DOHH2 (cell line): ENCODE results near the gene PATJ.

Source experiments
- H3F3A ChIP-seq: fragments of 200-600 bp; sonication (generic), shearing (Covaris generic); 2 replicates; pipeline ENCODE4 v1.6.0; 2016; ENCODE audit warnings: antibody characterized with exemption, mild to moderate bottlenecking; ENCODE audit not compliant: control insufficient read depth, insufficient read depth
- H3K27ac ChIP-seq: fragments of 200-600 bp; sonication (generic); 2 replicates; pipeline ENCODE4 v1.5.1; 2014; ENCODE audit warnings: low read depth, mild to moderate bottlenecking, low read length, moderate library complexity
- H3K27me3 ChIP-seq: fragments of 200-600 bp; sonication (generic); 2 replicates; pipeline ENCODE4 v1.6.1; 2014; ENCODE audit warnings: mild to moderate bottlenecking, low read length, mixed read lengths; ENCODE audit not compliant: control insufficient read depth
- H3K36me3 ChIP-seq: fragments of 200-600 bp; sonication (generic); 2 replicates; pipeline ENCODE4 v1.6.1; 2014; ENCODE audit warnings: mild to moderate bottlenecking, low read length, moderate library complexity, mixed read lengths; ENCODE audit not compliant: control insufficient read depth
- H3K4me1 ChIP-seq: fragments of 200-600 bp; sonication (generic); 2 replicates; pipeline ENCODE4 v1.6.1; 2014; ENCODE audit warnings: mild to moderate bottlenecking, low read length, mixed read lengths; ENCODE audit not compliant: control insufficient read depth
- H3K4me2 ChIP-seq: fragments of 200-600 bp; sonication (generic); 2 replicates; pipeline ENCODE4 v1.6.0; 2014; ENCODE audit warnings: mild to moderate bottlenecking, low read length, moderate library complexity
- H3K4me3 ChIP-seq: fragments of 200-600 bp; sonication (generic); 2 replicates; pipeline ENCODE4 v1.5.1; 2014; ENCODE audit warnings: mild to moderate bottlenecking, low read length, mixed read lengths
- H3K79me2 ChIP-seq: fragments of 200-600 bp; sonication (generic); 2 replicates; pipeline ENCODE4 v1.6.1; 2014; ENCODE audit warnings: mild to moderate bottlenecking, low read length, mixed read lengths; ENCODE audit not compliant: control insufficient read depth
- H3K9me2 ChIP-seq: fragments of 200-600 bp; sonication (generic); replicated peaks from 2 replicates; pipeline ENCODE4 v1.6.1; 2014; ENCODE audit warnings: mild to moderate bottlenecking, low read length, mixed read lengths; ENCODE audit not compliant: control insufficient read depth
- H3K9me3 ChIP-seq: fragments of 200-600 bp; sonication (generic); 2 replicates; pipeline ENCODE4 v1.6.1; 2014; ENCODE audit warnings: antibody characterized with exemption, low read length, mixed read lengths; ENCODE audit not compliant: control insufficient read depth, insufficient read depth
- H4K20me1 ChIP-seq: fragments of 200-600 bp; sonication (generic); 2 replicates; pipeline ENCODE4 v1.6.0; 2014; ENCODE audit warnings: low read depth, mild to moderate bottlenecking, antibody characterized with exemption, low read length, moderate library complexity; ENCODE audit not compliant: control insufficient read depth, insufficient read depth
- EZH2phosphoT487 ChIP-seq: fragments of 200-600 bp; sonication (generic); IDR thresholded peaks from 2 replicates; pipeline ENCODE4 v1.6.1; 2017; ENCODE audit warnings: borderline replicate concordance, mild to moderate bottlenecking, antibody characterized with exemption, low read length, moderate library complexity, mixed read lengths
- TF ChIP-seq, protein P1 (sequence below): fragments of 200-600 bp; sonication (generic); IDR thresholded peaks from one replicate; pipeline ENCODE4 v1.5.1; 2014; ENCODE audit warnings: antibody characterized with exemption, mild to moderate bottlenecking, low read depth, low read length; ENCODE audit not compliant: poor library complexity, severe bottlenecking

The PATJ gene

DNA sequence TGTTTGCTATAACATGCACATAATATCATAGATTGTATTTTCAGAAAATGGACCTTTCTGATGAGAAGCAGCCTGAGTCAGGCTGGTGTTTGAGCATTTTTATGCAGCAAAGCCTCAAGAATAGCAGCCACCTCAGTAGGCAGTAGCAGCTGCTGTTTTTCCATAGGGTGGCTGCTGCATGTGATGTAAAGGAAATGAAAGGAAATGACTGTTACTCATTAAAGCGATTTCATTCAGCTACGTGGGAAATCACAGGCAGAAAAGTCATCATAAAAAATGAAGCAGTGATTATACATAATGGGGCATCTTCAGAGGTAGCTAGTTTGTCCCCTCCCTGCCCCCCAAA lies 110.4 kb downstream of the PATJ start:
- no peaks in the 10 kb centered on the region for H3F3A ChIP-seq
- H3K4me2 ChIP-seq: no peak overlapping the region
- TF ChIP-seq, protein P1, sequence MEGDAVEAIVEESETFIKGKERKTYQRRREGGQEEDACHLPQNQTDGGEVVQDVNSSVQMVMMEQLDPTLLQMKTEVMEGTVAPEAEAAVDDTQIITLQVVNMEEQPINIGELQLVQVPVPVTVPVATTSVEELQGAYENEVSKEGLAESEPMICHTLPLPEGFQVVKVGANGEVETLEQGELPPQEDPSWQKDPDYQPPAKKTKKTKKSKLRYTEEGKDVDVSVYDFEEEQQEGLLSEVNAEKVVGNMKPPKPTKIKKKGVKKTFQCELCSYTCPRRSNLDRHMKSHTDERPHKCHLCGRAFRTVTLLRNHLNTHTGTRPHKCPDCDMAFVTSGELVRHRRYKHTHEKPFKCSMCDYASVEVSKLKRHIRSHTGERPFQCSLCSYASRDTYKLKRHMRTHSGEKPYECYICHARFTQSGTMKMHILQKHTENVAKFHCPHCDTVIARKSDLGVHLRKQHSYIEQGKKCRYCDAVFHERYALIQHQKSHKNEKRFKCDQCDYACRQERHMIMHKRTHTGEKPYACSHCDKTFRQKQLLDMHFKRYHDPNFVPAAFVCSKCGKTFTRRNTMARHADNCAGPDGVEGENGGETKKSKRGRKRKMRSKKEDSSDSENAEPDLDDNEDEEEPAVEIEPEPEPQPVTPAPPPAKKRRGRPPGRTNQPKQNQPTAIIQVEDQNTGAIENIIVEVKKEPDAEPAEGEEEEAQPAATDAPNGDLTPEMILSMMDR: no peak
- TF ChIP-seq EZH2phosphoT487: no peak
- no peaks in the 10 kb centered on the region for H3K9me3 ChIP-seq
- no peaks in the 10 kb centered on the region for H3K36me3 ChIP-seq
- no peak overlapping the region for H3K4me3 ChIP-seq
- H3K9me2 ChIP-seq: no peaks in the 10 kb centered on the region
- H3K27ac ChIP-seq: no peak overlapping the region
- H4K20me1 ChIP-seq: no peaks in the 10 kb centered on the region
- H3K4me1 ChIP-seq: no peaks in the 10 kb centered on the region
- H3K79me2 ChIP-seq: no peaks in the 10 kb centered on the region
- no peaks in the 10 kb centered on the region for H3K27me3 ChIP-seq

DNA sequence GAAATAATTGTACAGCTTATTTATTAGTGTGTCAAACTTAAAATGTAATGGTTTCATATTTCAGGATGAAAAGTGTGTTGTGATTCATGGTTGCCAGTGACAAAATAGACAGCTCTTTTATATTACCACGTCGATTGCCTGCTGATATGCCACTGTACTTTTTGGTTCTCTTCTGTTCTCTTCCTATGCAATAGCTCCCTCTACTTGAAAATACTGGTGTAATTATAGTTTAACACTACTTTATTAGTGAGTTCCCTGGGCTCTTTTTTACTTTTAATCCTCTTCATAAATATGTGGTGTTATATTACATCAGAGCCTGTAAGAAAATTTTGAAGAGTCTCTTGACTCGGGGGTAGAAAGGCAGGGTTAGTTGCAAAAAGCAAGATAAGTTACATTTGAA lies 111.3 kb downstream of the PATJ start:
- Histone ChIP-seq H3K4me3 (no peak overlapping the region), H3K9me2 (no peaks in the 10 kb centered on the region), H3F3A (no peaks in the 10 kb centered on the region), H3K27me3 (no peaks in the 10 kb centered on the region), H3K4me2 (no peak overlapping the region), H4K20me1 (no peaks in the 10 kb centered on the region), H3K36me3 (no peaks in the 10 kb centered on the region), H3K27ac (no peak overlapping the region), H3K9me3 (no peaks in the 10 kb centered on the region), H3K4me1 (no peaks in the 10 kb centered on the region), H3K79me2 (no peaks in the 10 kb centered on the region)
- no peak for TF ChIP-seq EZH2phosphoT487
- TF ChIP-seq, protein P1: peak; percentile 35

DNA sequence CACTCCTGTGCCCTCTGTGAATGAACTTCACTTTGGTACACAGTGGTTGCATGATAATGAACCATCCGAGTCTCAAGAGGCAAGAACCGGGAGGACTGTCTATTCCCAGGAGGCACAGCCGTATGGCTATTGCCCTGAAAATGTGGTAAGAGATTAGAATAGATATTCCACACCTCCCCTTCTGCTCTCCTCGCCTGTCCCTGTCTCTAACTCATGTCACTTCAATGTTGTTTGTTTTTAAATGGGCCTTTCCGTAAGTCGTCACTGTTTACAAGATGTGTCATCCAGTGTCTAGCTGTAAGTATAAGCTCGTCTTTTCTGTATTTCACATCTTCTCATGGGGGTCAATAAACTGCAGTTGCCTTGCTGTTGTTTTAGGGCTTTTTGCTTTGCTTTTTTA lies 122.2 kb downstream of the PATJ start:
- Histone ChIP-seq H3K79me2 (no peaks in the 10 kb centered on the region), H3K27ac (no peak overlapping the region), H3K27me3 (no peaks in the 10 kb centered on the region), H3F3A (no peaks in the 10 kb centered on the region), H3K4me3 (no peak overlapping the region), H3K36me3 (no peaks in the 10 kb centered on the region), H3K9me3 (peaks cover under 1% of the 10 kb centered on the region; the same call in 1 of the 2 replicates), H3K4me1 (peaks cover 5% of the 10 kb centered on the region), H3K4me2 (no peak overlapping the region), H4K20me1 (no peaks in the 10 kb centered on the region), H3K9me2 (no peaks in the 10 kb centered on the region)
- TF ChIP-seq, protein P1: no peak
- TF ChIP-seq EZH2phosphoT487: no peak
